ENCODE results near the gene SLC6A12. TPM values are rescaled to one million over a fixed set of nuclear protein-coding genes. Genes with fewer than 3 reads are reported as not detected.

SLC6A12 gene
- total RNA-seq, 1 donor from 2014 or later, result 0.10 TPM

Other genes with a start within 250 kb of the SLC6A12 start
- gene IQSEC3, start 147.4 kb downstream of the SLC6A12 start, total RNA-seq, result 2.5 TPM
- gene SLC6A13, start 48.7 kb upstream of the SLC6A12 start, total RNA-seq, result 0.39 TPM
- 55.0 TPM for gene KDM5A, start 175.2 kb upstream of the SLC6A12 start, total RNA-seq
- 9.0 TPM for gene CCDC77, start 187.5 kb upstream of the SLC6A12 start, total RNA-seq
- gene B4GALNT3, start 245.8 kb upstream of the SLC6A12 start, total RNA-seq, result 12.7 TPM